DMS114 treated with DMSO at 0.1 percent for 48 hours (cell line): ENCODE data around the gene CTSK.

Experiments used
- DNase-seq: peaks from one replicate; lab custom pipeline; 2025; ENCODE audit not compliant: unreplicated experiment; lab: John Stamatoyannopoulos, UW

CTSK gene

DNA sequence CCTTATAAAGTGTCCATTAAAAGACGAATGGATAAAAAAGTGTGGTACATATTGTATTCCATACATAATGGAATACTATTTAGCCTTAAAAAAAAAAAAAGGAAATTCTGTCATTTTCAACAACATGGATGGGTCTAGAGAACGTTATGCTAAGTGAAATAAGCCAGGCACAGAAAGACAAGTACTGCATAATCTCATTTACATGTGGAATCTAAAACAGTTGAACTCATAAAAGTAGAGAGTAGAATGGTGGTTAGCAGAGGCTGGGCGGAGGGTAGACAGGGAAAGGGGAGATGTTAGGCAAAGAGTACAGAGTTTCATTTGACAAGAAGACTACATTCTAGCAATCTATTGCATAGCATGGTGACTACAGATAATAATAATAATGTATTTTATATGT, 45.0 kb downstream of the CTSK start:
- no peak for DNase-seq

GRCh38 chr1:150762552-150762951, 45.5 kb downstream of the CTSK start:
- no peak for DNase-seq

DNA sequence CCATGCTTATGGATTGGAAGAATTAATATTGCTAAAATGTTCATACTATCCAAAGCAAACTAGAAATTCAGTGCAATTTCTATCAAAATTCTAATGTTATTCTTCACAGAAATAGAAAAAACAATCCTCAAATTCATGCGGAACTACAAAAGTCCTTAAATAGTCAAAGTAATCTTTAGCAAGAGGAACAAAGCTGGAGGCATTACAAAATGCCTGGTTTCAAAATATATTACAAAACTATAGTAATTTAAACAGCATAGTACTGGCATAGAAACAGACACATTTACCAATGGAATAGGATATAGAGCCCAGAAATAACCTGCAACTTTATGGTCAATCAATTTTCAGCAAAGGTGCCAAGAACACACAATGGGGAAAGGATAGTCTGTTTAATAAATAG, 46.3 kb downstream of the CTSK start:
- DNase-seq = no peak

- DNase-seq = no peak
These were observed 48.0 kb downstream of the CTSK start for GRCh38 chr1:150760013-150760412.

- no peak for DNase-seq
These were observed 54.6 kb downstream of the CTSK start for GRCh38 chr1:150753416-150753815.

- no peak for DNase-seq
These were observed 56.6 kb downstream of the CTSK start for GRCh38 chr1:150751443-150751842.

DNA sequence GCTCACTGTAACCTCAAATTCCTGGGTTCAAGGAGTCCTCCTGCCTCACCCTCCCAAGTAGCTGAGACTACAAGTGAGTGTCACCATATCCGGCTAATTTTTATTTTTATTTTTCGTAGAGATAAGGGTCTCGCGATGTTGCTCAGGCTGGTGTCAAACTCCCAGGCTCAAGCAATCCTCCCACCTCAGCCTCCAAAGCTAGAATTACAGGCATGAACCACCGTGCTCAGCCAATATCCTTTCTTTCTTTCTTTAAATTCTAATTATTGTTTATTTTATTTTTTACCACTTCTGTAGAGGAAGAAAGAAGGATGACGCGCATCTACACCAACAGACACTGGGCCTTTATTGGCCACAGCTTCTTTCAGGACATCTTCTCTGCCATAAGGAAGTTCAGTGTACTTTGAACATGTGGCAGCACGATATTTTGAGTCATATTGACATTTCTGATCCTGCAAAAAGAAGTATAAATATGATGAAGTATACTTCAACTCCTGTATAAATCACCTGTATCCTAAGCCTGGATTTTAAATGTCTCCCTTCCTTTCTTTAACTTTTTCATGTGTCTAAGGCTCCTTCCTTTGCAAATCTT, 58.2 kb downstream of the CTSK start:
- DNase-seq = no peak

GRCh38 chr1:150748878-150749719, 59.0 kb downstream of the CTSK start:
- no peak for DNase-seq
